Thymus (tissue), 11 donors: ENCODE measurements around the gene GSDMA. TPM values are rescaled to one million over a fixed set of nuclear protein-coding genes. Genes with fewer than 3 reads are reported as not detected.
"Not testable (repeated sequence)": the region's sequence is repeated elsewhere in the genome, so short reads cannot be mapped to it uniquely, and the experiment has no call there.

Experiments used
- DNase-seq, 9 donors: peaks; one replicate each; pipeline ENCODE4 v3.0.0-alpha.2; 2013; ENCODE audit warnings: low spot score in 9 of 9, low read depth in 6 of 9, missing footprints in 1 of 9
- H3K27ac ChIP-seq, 2 donors: one replicate each; pipeline ENCODE4 v1.5.1; 2013; ENCODE audit warnings: control low read depth in 1 of 2, low read depth in 1 of 2, low read length in 1 of 2, mild to moderate bottlenecking in 1 of 2, moderate library complexity in 1 of 2
- H3K27me3 ChIP-seq, 2 donors: one replicate each; pipeline ENCODE4 v1.5.1; 2013; ENCODE audit warnings: low read length in 1 of 2; ENCODE audit not compliant: control insufficient read depth in 2 of 2, insufficient read depth in 1 of 2
- H3K36me3 ChIP-seq, 2 donors: one replicate each; pipeline ENCODE4 v1.5.1; 2013; ENCODE audit warnings: low read length in 1 of 2, mild to moderate bottlenecking in 1 of 2, moderate library complexity in 1 of 2; ENCODE audit not compliant: control insufficient read depth in 2 of 2, insufficient read depth in 2 of 2
- H3K4me1 ChIP-seq, 2 donors: one replicate each; pipeline ENCODE4 v1.5.1; 2013; ENCODE audit warnings: low read length in 2 of 2; ENCODE audit not compliant: control insufficient read depth in 2 of 2, insufficient read depth in 2 of 2
- H3K4me3 ChIP-seq, 2 donors: one replicate each; pipeline ENCODE4 v1.5.1; 2013; ENCODE audit warnings: low read length in 2 of 2, control low read depth in 1 of 2, mild to moderate bottlenecking in 1 of 2
- H3K9me3 ChIP-seq, 2 donors: one replicate each; pipeline ENCODE4 v1.5.1; 2013; ENCODE audit warnings: low read length in 1 of 2, mild to moderate bottlenecking in 1 of 2; ENCODE audit not compliant: control insufficient read depth in 2 of 2, insufficient read depth in 1 of 2
- WGBS: extraction: QIAGEN DNeasy Blood & Tissue Kit; methylation state at CpG from one replicate; pipeline ENCODE4 v1.1.7; 2013; 5-methylcytosine and 5-hydroxymethylcytosine counted together
- polyA plus RNA-seq: library from polyadenylated mRNA; stranded (reverse); fragments of 200-250 nt; gene quantifications from one replicate; pipeline ENCODE4 v1.2.3, GENCODE V29; 2013
- total RNA-seq: library from RNA; stranded (reverse); fragments of 120-200 nt; gene quantifications from one replicate; pipeline ENCODE4 v1.2.4, GENCODE V29; 2013
- donor health status: healthy.

The GSDMA gene
- total and polyA plus RNA-seq, 2 donors = 0.57 to 1.7 TPM

GRCh38 chr17:40012017-40012647, 49.3 kb downstream of the GSDMA start:
- 58% methylated on average over 21 of the region's 22 CpGs for WGBS
- not testable (repeated sequence) for DNase-seq, H3K27ac ChIP-seq, H3K4me1 ChIP-seq, H3K36me3 ChIP-seq, H3K4me3 ChIP-seq, H3K9me3 ChIP-seq
- H3K27me3 ChIP-seq = peaks cover 0 to 17% of the 10 kb centered on the region in 2 donors

- Histone ChIP-seq H3K27me3 (peaks cover 0 to 17% of the 10 kb centered on the region in 2 donors), H3K27ac (no peak overlapping the region), H3K4me3 (no peak overlapping the region), H3K4me1 (peaks cover 0 to 7% of the 10 kb centered on the region in 2 donors), H3K36me3 (peaks cover 7 to 22% of the 10 kb centered on the region in 2 donors), H3K9me3 (no peaks in the 10 kb centered on the region)
- no peak for DNase-seq
- 81% methylated on average over 18 of the region's 18 CpGs for WGBS
Observed at GRCh38 chr17:40014375-40014980, 51.7 kb downstream of the GSDMA start.

GRCh38 chr17:40015005-40015997, 52.5 kb downstream of the GSDMA start, which contains the start of gene CSF3:
TSS of gene CSF3 (plus strand) at chr17:40015440. CDS start at chr17:40015475, 35 bp downstream.
- DNase-seq = no peak
- WGBS = 62% methylated on average over 20 of the region's 20 CpGs
- Histone ChIP-seq H3K36me3 (peaks cover 15 to 31% of the 10 kb centered on the region in 2 donors), H3K27me3 (peaks cover 0 to 17% of the 10 kb centered on the region in 2 donors), H3K9me3 (no peaks in the 10 kb centered on the region), H3K4me1 (peaks cover 0 to 4% of the 10 kb centered on the region in 2 donors), H3K27ac (no peak within 1 kb of the TSS), H3K4me3 (no peak within 1 kb of the TSS)

- no peak overlapping the region for H3K27ac ChIP-seq
Observed at GRCh38 chr17:40015998-40016985, 53.5 kb downstream of the GSDMA start.

GRCh38 chr17:40017422-40018080, 54.7 kb downstream of the GSDMA start:
- Histone ChIP-seq H3K9me3 (no peaks in the 10 kb centered on the region), H3K36me3 (peaks cover 31 to 52% of the 10 kb centered on the region in 2 donors), H3K27ac (no peak overlapping the region), H3K4me1 (peaks cover 0 to 3% of the 10 kb centered on the region in 2 donors), H3K27me3 (peaks cover 0 to 17% of the 10 kb centered on the region in 2 donors), H3K4me3 (no peak overlapping the region)
- WGBS = 84% methylated on average over 15 of the region's 15 CpGs
- DNase-seq = no peak

More at GRCh38 chr17:40015998-40016985, 53.5 kb downstream of the GSDMA start:
- WGBS = 90% methylated on average over 26 of the region's 26 CpGs
- Histone ChIP-seq H3K36me3 (peaks cover 18 to 39% of the 10 kb centered on the region in 2 donors), H3K4me3 (no peak overlapping the region), H3K4me1 (peaks cover 0 to 3% of the 10 kb centered on the region in 2 donors), H3K27me3 (peaks cover 0 to 17% of the 10 kb centered on the region in 2 donors), H3K9me3 (no peaks in the 10 kb centered on the region)
- no peak for DNase-seq

- Histone ChIP-seq H3K4me1 (peaks cover 0 to 2% of the 10 kb centered on the region in 2 donors), H3K36me3 (peaks cover 40 to 61% of the 10 kb centered on the region in 2 donors), H3K4me3 (no peak overlapping the region), H3K27ac (no peak overlapping the region), H3K27me3 (peaks cover 0 to 13% of the 10 kb centered on the region in 2 donors), H3K9me3 (no peaks in the 10 kb centered on the region)
- no peak for DNase-seq
- WGBS = 88% methylated on average over 15 of the region's 15 CpGs
Observed at GRCh38 chr17:40018211-40019121, 55.7 kb downstream of the GSDMA start.

- Histone ChIP-seq H3K9me3 (no peaks in the 10 kb centered on the region), H3K27ac (no peak overlapping the region), H3K27me3 (peaks cover 0 to 11% of the 10 kb centered on the region in 2 donors), H3K36me3 (peaks cover 49 to 64% of the 10 kb centered on the region in 2 donors), H3K4me1 (no peaks in the 10 kb centered on the region), H3K4me3 (no peak overlapping the region)
- WGBS = 96% methylated on average over 24 of the region's 24 CpGs
- no peak for DNase-seq
Observed at GRCh38 chr17:40019140-40019991, 56.6 kb downstream of the GSDMA start.
